CD4-positive, alpha-beta T cell treated with Interleukin-17A for 1 hour (primary cell): ENCODE data around the gene EHMT1.
A peak's percentile ranks its signal among the peaks of the same experiment; 100 is the strongest.
"Not testable (repeated sequence)": the region's sequence is repeated elsewhere in the genome, so short reads cannot be mapped to it uniquely, and the experiment has no call there.

Experiments
- DNase-seq: peaks from one replicate; pipeline ENCODE4 v3.0.0-alpha.2; 2020

EHMT1 gene

GRCh38 chr9:137590469-137591383 is 28.1 kb upstream of the EHMT1 start, which contains the start of gene ZMYND19:
Gene ZMYND19 (minus strand): TSS chr9:137590512. CDS start chr9:137590263, 249 bp downstream.
- peak; percentile 90 for DNase-seq

GRCh38 chr9:137592767-137593166 is 26.0 kb upstream of the EHMT1 start:
- no peak for DNase-seq

- DNase-seq = no peak
Observed at GRCh38 chr9:137593176-137593575, 25.6 kb upstream of the EHMT1 start.

DNA sequence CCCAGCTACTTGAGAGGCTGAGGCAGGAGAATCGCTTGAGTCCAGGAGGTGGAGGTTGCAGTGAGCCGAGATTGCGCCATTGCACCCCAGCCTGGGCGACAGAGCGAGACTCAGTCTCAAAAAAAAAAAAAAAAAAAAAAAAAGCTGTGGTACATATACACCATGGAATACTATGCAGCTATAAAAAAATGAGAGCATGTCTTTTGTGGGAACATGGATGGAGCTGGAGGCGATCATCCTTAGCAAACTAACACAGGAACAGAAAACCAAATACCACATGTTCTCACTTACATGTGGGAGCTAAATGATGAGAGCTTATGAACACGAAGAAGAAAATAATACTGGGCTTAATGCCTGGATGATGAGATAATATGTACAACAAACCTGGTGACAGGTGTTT is 22.2 kb upstream of the EHMT1 start:
- not testable (repeated sequence) for DNase-seq

GRCh38 chr9:137598943-137599342 is 19.9 kb upstream of the EHMT1 start:
- DNase-seq = no peak

- DNase-seq = no peak
Observed at GRCh38 chr9:137602661-137603060, 16.1 kb upstream of the EHMT1 start.

DNA sequence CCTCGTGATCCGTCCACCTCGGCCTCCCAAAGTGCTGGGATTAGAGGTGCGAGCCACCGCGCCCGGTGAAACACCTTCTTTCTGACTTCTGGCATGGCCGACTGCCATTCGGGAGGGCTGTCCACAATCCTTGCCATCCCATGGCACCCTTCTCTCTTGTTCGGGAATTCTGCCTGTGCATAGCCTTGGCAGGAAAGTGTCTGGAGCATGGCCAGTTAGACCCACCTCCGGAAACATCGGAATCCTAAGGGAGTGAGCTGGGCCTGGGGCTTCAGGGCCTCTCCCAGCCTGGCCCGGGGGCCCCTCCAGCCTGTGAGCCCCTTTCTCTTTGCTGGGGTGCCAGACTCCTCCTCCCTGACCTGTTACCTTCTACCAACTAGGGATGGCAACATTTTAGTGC is 14.9 kb upstream of the EHMT1 start:
- no peak for DNase-seq

DNA sequence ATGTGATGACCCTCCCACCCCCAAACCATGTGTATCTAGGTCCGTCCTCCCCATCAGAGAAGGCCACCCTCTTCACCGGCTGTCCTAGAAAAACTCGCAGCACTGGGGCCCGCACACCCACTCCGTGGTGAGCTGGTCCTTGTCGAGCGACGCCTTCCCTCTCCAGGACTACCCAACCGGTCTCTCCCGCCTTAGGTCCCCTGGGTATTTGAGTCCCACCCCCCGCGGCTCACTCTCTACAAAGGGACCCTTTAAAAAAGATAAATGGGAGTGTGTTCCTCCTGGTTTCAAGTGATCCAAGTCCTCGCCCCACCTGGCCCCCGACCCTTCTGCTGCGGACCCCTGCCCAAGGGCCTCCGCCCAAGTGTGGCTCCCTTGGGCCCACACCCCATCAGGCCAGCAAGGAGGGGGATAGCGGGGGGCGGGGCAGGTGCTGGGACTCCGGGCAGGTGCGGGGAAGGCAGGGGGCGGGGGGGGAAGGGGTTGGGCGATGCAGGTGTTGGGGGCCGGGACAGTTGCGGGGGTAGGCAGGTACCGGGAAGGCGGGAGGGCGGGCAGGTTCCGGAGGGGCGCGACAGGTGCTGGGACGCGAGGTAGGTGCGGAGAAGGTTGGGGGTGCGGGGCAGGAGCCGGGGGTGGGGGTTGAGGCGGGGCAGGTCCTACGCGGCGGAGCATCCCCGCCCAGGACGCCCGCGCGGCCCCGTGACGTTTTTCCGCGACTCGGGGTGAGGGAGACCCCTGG is 14.3 kb upstream of the EHMT1 start:
- no peak for DNase-seq

DNA sequence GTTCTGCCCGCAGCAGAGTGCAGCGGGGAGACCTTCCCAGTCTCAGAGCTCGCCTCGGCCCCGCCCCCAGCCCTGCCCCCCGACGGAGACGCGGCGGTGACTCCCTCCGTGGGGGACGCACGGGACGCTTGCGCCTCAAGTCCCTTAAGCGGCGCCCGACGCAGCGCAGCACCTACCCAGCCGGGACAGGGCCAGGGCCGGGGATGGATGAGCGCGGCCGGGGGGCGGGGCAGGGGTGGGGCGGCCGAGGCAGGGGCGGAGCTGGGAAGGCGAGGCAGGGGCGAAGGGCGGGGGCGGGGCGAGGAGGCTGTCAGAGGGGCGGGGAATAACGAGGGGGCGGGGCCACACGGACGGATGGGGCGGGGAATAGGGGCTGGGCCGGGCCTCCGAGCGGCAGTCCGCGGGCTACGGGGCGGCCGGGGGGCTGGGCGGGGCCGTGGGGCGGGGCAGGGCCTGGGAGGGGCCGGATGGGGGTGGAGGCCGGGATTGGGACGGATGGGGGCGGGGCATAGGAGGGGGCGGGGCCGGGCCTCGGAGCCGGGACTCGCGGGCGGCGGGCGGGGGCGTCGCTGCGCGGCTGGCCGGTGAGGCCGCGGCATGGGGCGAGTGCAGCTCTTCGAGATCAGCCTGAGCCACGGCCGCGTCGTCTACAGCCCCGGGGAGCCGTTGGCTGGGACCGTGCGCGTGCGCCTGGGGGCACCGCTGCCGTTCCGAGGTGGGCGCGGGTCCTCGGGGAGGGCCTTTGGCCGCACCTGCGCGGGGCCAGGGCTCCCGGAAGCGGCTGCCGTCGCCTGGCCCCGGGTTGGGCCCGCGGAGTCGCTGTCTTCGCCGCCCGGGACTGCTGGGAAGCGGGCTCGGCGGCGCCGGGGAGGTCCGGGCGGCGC is 13.4 kb upstream of the EHMT1 start, which contains the start of gene ARRDC1:
Gene ARRDC1, plus strand, starts transcription at position 566 of the 884 bp plus-strand sequence. Its CDS starts 32 bp downstream, at position 598.
- DNase-seq = peak; percentile 94

- DNase-seq = no peak
Observed at GRCh38 chr9:137606005-137606621, 12.7 kb upstream of the EHMT1 start.

DNA sequence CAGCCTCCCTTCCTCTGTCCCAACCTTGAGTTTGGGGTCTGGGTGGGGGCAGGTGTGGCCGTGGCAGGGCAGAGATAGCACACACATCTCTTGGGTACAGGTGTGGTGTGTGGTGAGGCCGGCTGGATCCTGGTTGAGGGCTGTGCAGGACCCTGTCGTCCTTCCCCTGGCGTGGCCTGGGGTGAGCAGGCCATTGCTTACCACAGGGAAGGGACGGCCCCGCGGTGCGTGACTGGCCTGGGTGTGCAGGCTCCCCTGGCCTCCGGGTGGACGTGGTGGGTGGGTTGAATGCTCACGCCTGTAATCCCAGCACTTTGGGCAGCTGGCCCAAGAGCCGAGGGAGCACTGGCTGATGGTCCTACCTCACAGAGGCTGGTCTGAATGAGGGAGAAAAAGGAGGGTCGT is 12.1 kb upstream of the EHMT1 start:
- no peak for DNase-seq

- no peak for DNase-seq
Observed at GRCh38 chr9:137607141-137607857, 11.5 kb upstream of the EHMT1 start.

GRCh38 chr9:137610944-137611343 is 7.9 kb upstream of the EHMT1 start:
- no peak for DNase-seq

GRCh38 chr9:137611623-137612609 is 6.9 kb upstream of the EHMT1 start:
- no peak for DNase-seq

DNA sequence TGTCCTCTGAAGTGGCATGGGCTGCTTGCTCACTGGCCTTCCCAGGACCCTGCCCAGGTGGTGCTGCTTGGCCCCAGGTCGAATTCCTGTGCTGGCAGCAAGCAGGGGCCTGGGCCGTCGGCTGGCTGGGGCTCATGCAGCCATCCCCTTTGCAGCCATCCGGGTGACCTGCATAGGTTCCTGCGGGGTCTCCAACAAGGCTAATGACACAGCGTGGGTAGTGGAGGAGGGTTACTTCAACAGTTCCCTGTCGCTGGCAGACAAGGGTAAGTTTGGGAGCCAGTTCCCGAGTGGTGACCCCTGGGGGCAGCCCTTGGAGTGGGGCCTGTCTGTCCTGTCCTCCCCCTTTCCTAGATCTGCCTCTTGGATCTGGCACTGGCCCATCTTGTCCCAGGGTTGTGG is 6.1 kb upstream of the EHMT1 start:
- DNase-seq = no peak

DNA sequence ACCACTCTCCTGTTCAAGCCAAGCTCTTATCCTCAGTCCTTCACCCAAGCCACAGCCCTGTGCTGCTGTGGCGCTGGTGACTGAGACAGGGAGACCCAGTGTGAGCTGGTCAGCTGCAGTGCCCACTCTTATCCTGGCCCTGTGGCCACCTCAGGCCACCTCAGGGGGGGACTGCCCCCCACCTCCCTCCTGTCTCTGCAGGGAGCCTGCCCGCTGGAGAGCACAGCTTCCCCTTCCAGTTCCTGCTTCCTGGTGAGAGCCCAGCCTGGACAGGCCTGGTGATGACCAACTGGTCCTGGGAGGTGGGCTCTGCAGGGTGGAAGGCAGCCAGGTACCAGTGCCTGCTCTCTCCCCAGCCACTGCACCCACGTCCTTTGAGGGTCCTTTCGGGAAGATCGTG is 5.5 kb upstream of the EHMT1 start:
- DNase-seq = no peak

GRCh38 chr9:137613738-137614523 is 4.9 kb upstream of the EHMT1 start:
- DNase-seq = no peak

DNA sequence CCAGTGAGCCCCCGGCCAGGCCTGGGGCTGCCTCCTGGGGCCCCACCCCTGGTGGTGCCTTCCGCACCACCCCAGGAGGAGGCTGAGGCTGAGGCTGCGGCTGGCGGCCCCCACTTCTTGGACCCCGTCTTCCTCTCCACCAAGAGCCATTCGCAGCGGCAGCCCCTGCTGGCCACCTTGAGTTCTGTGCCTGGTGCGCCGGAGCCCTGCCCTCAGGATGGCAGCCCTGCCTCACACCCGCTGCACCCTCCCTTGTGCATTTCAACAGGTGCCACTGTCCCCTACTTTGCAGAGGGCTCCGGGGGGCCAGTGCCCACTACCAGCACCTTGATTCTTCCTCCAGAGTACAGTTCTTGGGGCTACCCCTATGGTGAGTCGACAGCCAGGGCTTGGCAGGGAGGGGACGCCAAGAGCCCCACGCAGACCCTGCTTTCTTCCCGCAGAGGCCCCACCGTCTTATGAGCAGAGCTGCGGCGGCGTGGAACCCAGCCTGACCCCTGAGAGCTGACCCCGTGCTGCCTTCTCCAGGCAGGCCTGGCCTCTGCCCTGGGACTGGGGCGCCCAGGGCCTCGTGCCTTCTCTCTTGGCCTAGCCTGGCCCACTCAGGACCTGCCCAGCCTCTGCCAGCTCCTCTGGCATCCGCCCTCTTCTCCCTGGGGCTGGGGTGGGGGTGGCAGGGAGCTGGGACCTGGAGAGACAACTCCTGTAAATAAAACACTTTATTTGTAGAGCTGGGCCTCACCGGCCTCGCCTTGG is 4.0 kb upstream of the EHMT1 start:
- DNase-seq = no peak

- DNase-seq = no peak
Observed at GRCh38 chr9:137615387-137615871, 3.4 kb upstream of the EHMT1 start.
